ENCODE data around the gene ADAMTSL5. TPM values are rescaled to one million over a fixed set of nuclear protein-coding genes. Genes with fewer than 3 reads are reported as not detected.

The ADAMTSL5 gene
- total and polyA plus RNA-seq, 2 of the 8 experiments (the other 6 are each of a cell fraction or from before 2014, with no cell fraction given), result 0.82 to 0.99 TPM

- H3K23me2 ChIP-seq (ENCODE audit: low read depth, low read length), result peaks cover 4% of the 10 kb centered on the region
- ChIA-PET POLR2A (ENCODE audit: partially characterized antibody) (no interaction called here), CTCF (ENCODE audit: partially characterized antibody) (no interaction called here)
- FAIRE-seq (no peak), DNase-seq (ENCODE audit: low read depth in 1 of 2, low spot score in 2 of 2) (no peak)
- H3K56ac ChIP-seq (replicated peaks; ENCODE audit: insufficient read length, low read depth, low read length), result no peak overlapping the region
- H4K20me1 ChIP-seq (replicated peaks in 1 of 2; ENCODE audit: control insufficient read depth in 1 of 2, insufficient read depth in 2 of 2, low read length in 2 of 2), result peaks cover 0 to 5% of the 10 kb centered on the region in 2 experiments
- H4K8ac ChIP-seq (ENCODE audit: extremely low read depth, insufficient read depth, low read length), result no peak overlapping the region
- no peaks in the 10 kb centered on the region for H3K79me1 ChIP-seq (ENCODE audit: low read depth, low read length)
- H2AK5ac ChIP-seq (ENCODE audit: low read depth, low read length), result peak overlapping the region; percentile 89
- H3K79me2 ChIP-seq (ENCODE audit: control insufficient read depth in 1 of 2, insufficient read depth in 2 of 2, low read length in 2 of 2), result no peaks in the 10 kb centered on the region
- H3K14ac ChIP-seq (ENCODE audit: insufficient read length), result no peak overlapping the region
- 0 out of 7 replicates have a peak overlapping the region, but pooled peaks of 1 of the 4 experiments have one; percentile 22 for H3K9ac ChIP-seq (replicated peaks in 1 of 4; ENCODE audit: extremely low read depth in 1 of 4, low read depth in 3 of 4, low read length in 3 of 4)
- H2BK120ac ChIP-seq (replicated peaks; ENCODE audit: low read depth, low read length), result no peak overlapping the region
- no peak overlapping the region for H3K23ac ChIP-seq (ENCODE audit: insufficient read length)
- H3K4me2 ChIP-seq (ENCODE audit: insufficient read depth in 1 of 2, low read depth in 2 of 2, low read length in 2 of 2), result no peak overlapping the region
- H3K4me3 ChIP-seq (ENCODE audit: extremely low read depth in 1 of 4, insufficient read depth in 2 of 4, low read depth in 3 of 4, low read length in 4 of 4), result no peak overlapping the region
- H3K4ac ChIP-seq (replicated peaks; ENCODE audit: insufficient read length, low read depth, low read length), result no peak overlapping the region
- no peak overlapping the region for H3K27ac ChIP-seq (ENCODE audit: low read depth, low read length)
- H3K36me3 ChIP-seq (ENCODE audit: control insufficient read depth in 2 of 4, insufficient read depth in 4 of 4, low read length in 3 of 4), result no peaks in the 10 kb centered on the region
- no peak overlapping the region for H2BK12ac ChIP-seq (ENCODE audit: low read depth, low read length)
- no peak for TF ChIP-seq HDAC2 (IDR thresholded peaks at IDR 0.05; ENCODE audit: borderline replicate concordance in 1 of 2, low read depth in 2 of 2, low read length in 2 of 2)
- TF ChIP-seq USF2 (IDR thresholded peaks at IDR 0.05; ENCODE audit: low read length), result no peak
- TF ChIP-seq CHD2 (IDR thresholded peaks at IDR 0.05; ENCODE audit: low read length), result no peak
- TF ChIP-seq CEBPB (IDR thresholded peaks at IDR 0.05; ENCODE audit: low read depth, low read length), result no peak
- TF ChIP-seq BRCA1 (IDR thresholded peaks at IDR 0.05; ENCODE audit: low read depth, low read length), result no peak
- no peak for TF ChIP-seq CREB1 (IDR thresholded peaks at IDR 0.05)
- no peak for TF ChIP-seq TAF7 (optimal IDR thresholded peaks at IDR 0.05; ENCODE audit: borderline replicate concordance, low read depth, low read length)
- no peak for TF ChIP-seq SRF (IDR thresholded peaks at IDR 0.05; ENCODE audit: low read depth, low read length)
- no peak for TF ChIP-seq POLR2AphosphoS5 (IDR thresholded peaks at IDR 0.05; ENCODE audit: low read depth, low read length)
- 0 out of 2 replicates have a peak overlapping the region, but pooled peaks have one; percentile 55 for H2BK15ac ChIP-seq (ENCODE audit: low read length)
- peaks cover 5 to 11% of the 10 kb centered on the region in 2 experiments; a peak in 2 of 4 replicates for H3K9me3 ChIP-seq (ENCODE audit: insufficient read depth in 2 of 2, low read depth in 1 of 2, low read length in 1 of 2)
- no peaks in the 10 kb centered on the region; a peak in 2 of 7 replicates for H3K4me1 ChIP-seq (replicated peaks in 1 of 4; ENCODE audit: control insufficient read depth in 3 of 4, insufficient read depth in 4 of 4, low read length in 3 of 4)
- 86% methylated on average over 37 of the region's 39 CpGs; no CpG with 5 or more reads in 1 of the 2 experiments for WGBS, 2 experiments (ENCODE audit: extremely low coverage in 1 of 2, insufficient coverage in 1 of 2, insufficient read length in 1 of 2, insufficient replicate concordance in 2 of 2, low coverage in 1 of 2, low lambda C conversion rate in 2 of 2, missing lambda C conversion rate in 1 of 2)
- no peak overlapping the region for H4K91ac ChIP-seq (replicated peaks; ENCODE audit: insufficient read length, low read length)
- H2BK20ac ChIP-seq (ENCODE audit: low read length), result no peak overlapping the region
- no peak overlapping the region for H2AFZ ChIP-seq (ENCODE audit: low read length)
- H2BK5ac ChIP-seq (ENCODE audit: low read depth, low read length), result peak overlapping the region; percentile 56; the same call in 1 of the 2 replicates
- peaks cover 0 to 7% (median 4%) of the 10 kb centered on the region in 4 experiments; a peak in 5 of 7 replicates for H3K27me3 ChIP-seq (replicated peaks in 1 of 4; ENCODE audit: control insufficient read depth in 3 of 4, extremely low read depth in 1 of 4, insufficient read depth in 3 of 4, low read length in 3 of 4)
- no peak overlapping the region for H4K5ac ChIP-seq (ENCODE audit: insufficient read length, low read depth, low read length)
- H3K18ac ChIP-seq (ENCODE audit: extremely low read depth, low read length), result no peak overlapping the region
Observed at GRCh38 chr19:1496714-1497577, 15.9 kb downstream of the ADAMTSL5 start.
